Stimulated activated CD4-positive, alpha-beta T cell treated with anti-CD3 and anti-CD28 coated beads, Interleukin-12 subunit alpha, Interleukin-12 subunit beta, amount 100 ng/mL, for 4 hours (primary cell): ENCODE data around the gene COLEC11.
"Not testable (repeated sequence)": the region's sequence is repeated elsewhere in the genome, so short reads cannot be mapped to it uniquely, and the experiment has no call there.

Experiments used
- DNase-seq: peaks from one replicate; pipeline ENCODE4 v3.0.0-alpha.2; 2020

The COLEC11 gene

DNA sequence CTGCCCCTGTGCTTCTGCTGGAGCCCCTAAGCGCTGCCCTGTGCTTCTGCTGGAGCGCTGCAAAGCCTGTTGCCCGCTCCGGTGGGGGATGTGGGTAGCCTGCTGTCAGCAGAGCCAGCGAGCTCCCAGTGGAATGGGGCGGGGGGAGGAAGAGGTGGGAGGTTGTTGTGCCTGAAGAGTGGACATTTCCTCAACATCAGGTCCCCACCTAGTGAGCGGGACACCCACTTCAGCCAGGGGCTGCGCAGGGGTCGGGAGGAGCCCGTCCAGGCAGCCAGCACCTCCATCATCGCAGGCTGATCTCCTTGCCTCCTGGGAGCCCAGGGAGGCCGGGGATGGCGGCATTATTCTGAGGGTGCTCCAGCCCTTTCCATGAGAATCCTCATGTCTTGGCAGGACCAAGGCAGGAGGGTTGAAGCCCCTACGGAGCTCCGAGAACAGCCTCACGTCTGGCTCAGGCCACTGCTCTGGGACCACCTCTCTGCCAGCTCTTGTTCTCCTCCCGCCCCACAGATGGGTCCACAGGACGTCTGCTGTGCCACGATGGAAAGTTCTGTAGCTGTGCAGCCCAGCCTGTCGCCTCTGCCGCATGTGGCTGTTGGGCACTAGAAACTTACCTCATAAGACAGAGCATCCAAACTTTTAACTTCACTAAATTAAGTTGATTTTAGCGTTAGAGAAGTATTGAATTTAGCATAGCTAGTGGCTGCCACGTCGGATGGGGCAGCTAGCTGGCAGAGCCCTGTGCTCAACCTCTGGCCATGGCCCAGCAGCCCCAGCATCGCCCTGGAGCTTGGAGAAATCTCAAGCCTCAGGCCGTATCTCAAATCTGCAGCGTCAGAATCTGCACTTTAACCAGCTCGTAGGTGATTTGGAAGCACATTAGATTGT is 61.2 kb downstream of the COLEC11 start:
- DNase-seq: no peak

DNA sequence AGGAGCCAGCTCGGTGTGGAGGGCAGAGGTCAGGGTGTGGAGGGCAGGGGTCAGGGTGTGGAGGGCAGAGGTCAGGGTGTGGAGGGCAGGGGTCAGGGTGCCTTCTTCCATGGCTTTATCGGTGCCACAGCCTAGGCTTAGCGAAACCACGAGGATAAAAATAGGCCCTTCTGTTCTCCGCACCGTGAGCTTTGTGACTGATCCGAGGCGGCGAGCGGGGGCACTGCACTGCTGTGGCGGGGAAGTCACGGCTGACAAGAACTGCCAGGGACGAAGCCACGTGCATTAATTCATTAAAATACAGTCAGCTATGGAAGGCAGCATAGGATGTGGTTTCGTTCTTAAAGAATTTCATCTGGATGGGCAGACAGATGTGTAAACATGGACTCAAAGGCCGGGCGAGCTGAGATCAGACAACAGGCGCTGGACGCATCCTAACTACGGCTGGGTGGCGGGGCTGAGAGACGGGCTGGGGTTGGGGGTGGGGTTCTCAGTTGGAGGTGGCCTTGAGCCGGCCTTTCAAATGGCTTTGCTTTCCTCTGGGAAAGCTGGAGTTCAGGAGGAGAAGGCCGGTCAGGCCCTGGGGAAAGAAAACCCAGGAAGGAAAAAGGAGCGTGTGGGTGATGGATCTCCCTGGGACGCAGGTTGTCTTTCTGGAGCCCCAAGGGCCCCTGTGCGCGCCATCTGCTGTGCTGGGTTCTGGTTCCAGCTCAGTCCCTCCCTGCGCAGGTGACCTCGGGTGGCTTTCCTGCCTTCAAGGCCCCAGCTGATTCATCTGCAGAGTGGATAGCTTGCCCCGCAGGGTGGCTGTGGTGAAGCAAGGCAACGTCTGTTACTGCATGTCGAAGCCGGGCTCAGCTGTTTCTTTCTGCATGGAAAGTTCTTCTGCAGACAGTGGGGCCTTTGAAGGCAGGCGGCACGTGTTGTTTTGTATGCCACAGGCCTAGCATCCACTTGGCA is 62.1 kb downstream of the COLEC11 start:
- DNase-seq: no peak

DNA sequence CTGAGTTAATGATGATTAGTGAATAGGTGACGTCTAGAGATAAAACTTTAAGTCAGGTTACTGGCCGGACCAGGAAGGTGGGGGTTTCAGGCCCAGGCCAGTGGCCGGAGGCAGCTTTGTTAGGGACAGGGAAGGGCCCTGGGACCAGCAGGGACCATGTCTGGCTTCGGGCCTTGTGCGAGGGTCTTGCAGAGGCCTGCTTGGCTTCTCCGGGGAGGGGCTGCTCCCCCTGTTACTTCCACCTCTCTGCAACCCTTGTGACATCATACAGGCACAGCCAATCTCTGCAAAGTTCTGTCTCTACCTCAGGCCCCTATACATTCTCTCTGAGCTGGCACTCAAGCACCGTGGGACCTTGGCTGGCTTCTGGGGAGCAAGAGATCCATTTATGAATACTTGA is 63.0 kb downstream of the COLEC11 start, which contains the start of gene ALLC:
TSS of gene ALLC (plus strand) at position 320 of the 400 bp plus-strand sequence. CDS start 12,958 bp downstream, outside the sequence.
- DNase-seq: no peak

DNA sequence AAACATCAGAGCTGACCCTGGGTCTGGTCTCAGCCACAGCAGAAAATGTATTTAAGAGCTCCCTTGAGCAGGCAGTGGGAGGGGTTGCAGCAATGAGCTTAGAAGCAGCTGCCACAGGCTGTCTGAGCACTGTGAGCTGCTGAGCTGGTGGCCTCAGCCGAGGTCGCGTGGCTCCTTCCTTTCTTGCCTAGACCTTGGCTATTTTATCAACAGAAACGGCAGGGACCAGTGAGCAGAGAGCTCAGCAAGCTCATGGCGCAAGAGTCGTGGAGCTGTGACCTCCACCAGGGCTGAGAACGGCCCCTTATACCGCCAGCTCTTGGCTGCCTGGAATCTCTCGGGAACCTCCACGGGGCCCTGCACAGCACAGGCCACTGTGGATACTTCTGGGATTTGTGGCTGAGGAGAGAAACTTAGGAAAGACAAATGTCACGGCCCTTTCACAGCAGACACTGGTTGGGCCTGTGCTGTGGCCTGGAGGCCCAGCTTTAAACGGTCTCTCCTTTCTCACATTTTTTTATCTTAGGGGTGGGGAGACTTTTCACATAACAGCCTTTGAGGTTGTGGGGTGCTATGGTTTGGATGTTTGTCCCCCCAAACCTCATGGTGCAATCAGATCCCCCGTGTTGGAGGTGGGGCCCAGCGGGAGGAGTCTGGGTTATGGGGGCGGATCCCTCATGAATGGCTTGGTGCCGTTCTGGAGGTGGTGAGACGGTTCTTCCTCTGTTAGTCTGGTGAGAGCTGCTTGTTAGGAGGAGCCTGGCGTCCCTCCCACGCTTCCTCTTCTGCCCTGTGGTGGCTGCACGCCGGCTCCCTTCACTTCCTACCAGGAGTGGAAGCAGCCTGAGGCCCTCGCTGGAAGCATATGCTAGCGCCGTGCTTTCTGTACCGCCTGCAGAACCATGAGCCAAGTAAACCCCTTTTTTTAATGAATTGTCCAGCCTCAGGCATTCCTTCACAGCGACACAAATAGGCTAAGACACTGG is 64.8 kb downstream of the COLEC11 start:
- DNase-seq: no peak

DNA sequence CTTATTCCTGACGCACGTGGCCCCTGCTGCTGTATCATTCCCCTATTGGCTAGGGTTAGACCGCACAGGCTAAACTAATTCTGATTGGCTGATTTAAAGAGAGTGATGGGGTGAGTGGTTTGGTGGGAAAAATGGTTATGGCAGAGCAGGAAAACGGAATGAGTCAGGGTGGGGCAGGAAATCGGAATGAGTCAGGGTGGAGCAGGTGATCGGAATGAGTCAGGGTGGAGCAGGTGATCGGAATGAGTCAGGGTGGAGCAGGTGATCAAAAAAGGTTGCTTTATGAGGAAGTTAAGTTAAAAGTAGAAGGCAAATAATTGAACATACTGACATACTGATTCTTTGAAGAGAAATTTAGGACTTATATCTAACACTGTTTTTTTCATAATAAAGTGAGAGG is 65.7 kb downstream of the COLEC11 start:
- DNase-seq: not testable (repeated sequence)

DNA sequence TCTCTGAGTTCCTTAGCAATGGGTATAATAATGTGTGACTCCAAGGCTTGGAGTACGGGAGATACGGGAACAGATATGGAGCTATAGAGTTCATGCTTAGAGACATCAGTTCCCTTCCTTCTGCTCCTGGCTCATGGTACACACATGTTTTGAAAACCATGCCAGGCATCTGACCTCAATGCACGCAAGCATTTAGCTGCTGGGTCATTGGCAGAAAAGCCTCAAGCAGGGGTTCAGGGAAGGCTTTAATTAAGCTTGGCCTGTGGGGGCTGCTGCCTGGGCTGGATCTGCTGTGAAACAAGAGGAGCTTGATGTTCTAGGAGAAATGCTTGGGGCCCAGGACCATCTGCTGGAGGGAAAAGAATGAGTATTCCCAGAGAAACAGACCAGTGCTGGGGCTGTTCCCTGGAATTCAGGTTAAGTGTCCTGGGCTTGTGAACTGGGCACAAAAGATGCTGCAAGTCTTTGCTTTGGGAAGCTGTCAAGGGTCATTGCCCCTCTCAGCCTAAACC is 66.3 kb downstream of the COLEC11 start:
- DNase-seq: no peak

DNA sequence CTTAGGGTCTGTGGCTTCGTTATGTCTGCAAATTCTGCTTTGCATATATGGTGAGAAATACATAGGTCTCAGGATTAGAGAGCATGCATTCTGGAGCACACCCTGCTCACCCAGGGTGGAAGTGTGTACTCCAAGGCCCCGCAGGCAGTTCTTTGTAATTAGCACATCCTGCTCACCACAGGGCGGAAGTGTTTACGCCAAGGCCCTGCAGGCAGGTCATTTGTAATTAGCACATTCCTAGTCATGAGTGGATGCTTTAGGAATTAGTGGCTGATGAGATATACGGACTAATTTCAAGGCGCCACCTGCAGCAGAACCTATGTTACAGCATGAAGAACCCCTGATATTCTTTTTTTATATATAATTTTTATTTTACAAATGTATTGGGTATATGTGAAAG is 67.3 kb downstream of the COLEC11 start:
- no peak for DNase-seq

DNA sequence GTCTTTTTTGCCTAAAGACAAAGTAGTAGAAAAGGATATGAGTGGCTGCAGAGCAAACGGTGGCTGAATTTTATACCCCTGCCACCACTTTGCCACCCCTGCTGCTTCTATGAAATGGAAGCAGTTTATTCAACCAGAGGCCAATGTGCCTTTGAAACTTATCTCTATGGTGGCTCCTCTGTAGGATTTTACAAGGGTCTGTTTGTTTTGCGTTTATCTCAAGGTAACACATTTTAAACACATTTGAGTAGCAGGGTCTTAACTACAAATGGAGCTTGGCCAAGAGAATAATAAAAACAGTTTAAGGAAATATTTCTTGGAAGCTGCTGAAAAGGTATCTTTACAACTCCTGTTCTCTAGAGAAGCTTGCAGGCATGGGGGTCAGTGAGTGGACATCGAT is 69.2 kb downstream of the COLEC11 start:
- no peak for DNase-seq

DNA sequence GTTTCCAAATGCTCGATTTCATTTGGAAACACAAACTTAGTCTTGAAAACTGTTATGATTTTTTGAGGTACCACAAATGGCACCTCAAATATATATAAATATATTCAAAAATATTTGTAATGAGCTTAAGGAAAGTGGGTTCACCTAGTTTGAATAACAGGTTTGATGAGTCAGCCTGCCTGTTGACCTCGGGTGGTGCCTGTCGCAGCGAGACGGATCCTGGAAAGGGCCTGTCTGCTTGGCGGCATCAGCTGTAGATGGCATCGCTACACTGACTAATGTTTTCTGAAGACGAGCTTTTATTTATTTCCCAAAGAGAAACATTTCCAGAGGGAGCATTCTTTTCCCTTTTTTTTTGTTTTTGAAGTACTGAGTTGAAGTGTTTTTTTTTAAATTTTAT is 70.0 kb downstream of the COLEC11 start:
- no peak for DNase-seq

DNA sequence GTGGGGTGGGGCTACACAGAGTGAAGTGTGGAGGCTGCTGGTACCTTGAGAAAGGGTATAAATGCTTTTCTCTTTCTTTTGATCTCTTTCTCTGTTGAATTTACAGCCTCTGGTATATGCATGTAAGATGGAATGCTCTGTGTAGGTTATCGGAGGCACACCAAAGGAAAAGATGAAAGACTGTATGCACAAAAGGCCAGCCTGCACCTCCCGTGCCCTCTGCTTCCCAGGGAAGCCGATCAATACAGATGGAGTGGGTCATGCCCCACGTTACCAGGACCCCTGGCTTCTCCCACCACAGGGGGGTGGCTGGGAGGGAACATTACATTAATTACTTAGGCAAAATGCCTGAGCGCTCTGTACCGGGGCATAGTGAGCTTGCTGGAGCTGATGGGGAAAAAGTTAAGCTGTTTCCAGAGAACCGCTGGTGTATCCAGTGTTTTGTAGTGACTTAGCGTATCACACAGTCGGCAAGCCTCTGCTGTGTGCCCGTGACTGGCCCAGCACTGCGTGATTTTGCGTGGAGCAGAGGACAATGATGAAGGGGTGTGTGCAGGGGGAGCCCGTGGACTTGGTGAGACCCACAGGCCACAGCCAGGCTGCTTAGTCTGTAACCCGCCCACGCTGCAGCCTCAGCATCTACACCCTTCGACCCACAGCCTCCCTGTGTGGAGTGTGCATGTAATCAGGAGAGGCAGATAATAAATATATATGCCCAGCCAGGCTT is 71.1 kb downstream of the COLEC11 start:
- DNase-seq: no peak

DNA sequence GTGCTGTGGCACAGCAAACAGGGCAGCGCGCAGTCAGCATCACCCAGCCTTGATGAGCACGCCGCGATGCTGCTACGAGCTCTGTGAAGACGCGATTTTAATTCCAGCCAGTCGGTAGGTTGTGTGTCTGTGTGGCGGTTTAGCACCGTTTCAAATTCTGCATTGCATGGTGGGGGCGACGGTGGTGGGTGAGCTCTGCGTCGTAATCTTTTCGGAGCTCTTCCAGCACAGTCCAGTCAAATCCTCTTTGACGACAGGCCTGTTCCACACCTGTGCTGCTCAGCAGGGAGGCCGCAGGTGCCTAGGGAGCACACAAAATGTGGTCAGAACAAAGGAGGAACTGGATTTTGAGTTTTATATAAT is 71.7 kb downstream of the COLEC11 start:
- no peak for DNase-seq

DNA sequence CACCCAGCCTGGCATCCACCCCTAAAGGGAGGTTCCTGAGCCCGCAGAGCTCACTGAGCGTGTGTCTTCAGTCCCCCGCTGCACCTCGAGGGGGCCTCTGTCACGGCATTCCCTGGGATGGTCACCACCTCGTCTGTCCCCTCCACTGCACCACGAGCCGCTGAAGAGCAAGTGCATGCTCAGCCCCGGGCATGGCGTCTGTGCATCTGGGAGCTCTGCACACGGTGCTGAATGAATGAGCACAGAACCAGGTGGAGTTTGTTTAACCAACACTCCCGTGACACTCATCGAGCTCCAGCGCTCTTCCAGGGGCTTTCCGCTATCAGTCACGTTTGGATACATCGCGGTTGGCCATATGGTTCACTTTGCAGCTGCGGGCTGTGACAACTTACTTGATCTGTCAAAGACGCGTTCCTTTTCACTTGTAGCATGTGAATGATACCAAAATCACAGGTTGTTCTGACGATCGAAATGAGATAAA is 72.3 kb downstream of the COLEC11 start:
- no peak for DNase-seq

DNA sequence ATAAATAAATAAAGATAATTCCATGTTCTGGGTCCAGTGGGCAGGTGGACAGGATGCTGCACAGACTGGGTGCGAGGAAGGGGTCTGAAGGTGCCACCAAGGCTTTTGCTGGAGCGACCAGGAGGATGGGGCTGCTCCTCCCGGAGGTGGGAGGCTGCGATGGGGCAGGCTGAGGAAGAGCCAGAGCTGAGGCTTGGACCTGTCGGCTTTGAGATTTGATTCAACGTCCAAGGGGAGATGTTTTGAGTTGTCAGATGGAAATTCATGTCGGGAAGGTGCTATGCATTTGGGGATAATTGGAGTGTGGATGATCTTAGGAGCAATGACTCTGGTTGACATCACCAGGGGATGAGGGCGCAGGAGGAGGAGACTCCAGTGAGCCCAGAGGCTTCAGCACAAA is 74.7 kb downstream of the COLEC11 start:
- no peak for DNase-seq

DNA sequence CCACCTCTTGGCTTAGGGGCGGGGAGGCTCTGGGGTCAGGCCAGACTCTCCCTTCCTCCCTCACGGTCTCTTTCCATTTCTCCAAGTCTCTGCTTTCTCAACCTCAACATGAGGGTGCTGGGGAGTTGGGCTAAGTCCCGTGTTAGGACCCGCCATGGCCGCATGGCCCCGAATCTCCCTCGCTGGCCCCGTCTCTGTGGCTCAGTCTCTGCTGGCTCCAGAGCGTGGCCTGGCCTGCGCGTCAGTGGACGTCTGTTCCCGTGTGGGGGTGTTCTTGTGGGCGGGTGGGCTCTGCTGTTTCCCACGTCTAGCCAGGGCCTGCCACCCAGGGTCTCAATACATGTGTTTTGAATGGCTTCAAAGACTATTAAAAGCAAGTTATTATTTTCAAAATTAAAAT is 75.5 kb downstream of the COLEC11 start:
- no peak for DNase-seq

DNA sequence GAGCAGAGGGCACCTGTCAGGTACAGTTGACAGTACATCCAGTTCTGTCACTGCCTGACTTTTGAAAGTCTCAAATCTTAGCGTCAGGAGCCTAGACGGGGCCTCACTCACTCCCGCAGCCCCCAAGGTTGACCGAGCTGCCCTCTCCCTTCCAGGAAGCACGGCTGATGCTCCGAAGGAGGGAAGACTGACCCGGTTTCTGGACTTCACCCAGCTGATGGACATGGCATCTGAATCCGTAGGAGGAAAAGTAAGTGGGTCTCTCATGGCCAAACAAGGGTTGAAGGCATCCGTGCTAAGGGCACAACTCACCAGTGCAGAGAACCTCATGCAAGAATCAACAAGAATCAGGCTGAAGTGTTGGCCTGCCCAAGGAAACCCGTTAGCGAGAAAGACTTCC is 76.0 kb downstream of the COLEC11 start:
- no peak for DNase-seq

DNA sequence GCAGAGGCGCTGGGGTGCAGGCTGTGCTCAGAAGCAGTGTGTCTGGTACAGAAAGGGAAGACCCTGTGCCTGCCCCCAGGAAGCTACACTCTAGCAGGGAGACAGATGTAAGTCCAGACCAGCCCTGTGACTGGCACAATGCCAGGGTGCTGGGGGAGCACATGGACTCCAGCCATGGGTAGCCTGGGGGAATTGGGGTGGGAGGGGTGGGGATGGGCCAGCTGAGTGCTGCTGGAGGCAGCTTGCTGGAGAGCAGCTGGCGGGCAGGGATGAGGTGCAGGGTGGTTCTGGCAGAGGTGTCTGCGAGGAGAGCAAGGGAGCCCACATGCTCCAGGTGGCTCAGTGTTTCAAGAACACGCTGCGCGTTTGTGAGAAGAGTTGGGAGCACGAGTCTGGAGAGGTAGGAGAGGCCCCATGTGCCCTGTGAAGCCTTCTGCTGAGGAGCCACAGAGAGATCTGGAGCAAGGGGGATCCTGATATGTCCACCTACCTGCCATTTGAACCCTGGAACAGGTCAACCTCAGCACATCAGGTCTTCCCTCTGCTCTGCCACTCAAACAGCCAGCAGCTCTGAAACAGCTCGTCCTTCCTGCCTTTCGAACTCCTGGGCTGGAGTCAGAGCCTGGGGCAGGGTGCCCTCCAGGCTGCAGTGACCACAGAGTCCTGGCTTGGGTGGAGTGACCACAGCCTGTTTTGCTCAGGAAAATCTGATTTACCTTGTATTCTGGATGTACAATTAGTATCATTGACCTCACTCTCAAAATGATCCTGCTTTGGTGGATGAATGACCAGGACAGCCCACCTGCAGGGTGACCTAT is 78.2 kb downstream of the COLEC11 start:
- DNase-seq: no peak

DNA sequence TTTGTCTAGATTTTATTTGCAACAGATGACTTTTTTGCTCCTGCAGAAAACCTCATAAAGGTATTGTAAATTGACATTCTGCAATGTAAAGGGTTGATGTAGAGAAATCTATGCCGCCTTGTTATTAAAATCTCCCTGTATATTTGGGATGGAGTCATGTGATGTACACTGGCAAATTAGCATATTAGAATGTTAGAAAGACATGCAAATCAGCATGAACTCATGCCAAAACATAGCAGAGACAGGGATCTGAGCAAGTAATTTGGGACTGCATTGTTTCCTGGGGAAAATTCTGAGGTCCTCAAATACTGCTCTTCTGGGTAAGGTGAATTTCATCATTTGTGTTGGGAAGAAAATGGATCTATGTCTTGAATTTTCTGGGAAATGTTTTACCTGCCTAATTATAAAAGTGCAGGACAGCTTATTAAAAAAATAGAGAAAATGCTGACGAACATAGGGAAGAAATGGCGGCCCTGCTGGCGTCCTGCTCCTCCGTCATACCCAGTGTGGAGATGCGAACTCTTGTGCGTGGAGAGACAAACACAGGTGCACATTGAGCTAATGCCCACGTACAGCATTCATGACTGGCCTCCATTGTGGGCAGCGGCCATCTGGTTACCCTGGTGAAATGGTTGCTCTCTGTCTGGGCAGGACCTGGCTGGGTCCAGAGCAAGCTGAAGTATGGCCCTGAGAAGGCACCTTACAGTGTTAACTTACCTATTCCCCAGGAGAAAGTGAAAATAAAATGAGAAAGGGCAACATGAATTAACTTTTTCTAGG is 79.3 kb downstream of the COLEC11 start:
- no peak for DNase-seq

DNA sequence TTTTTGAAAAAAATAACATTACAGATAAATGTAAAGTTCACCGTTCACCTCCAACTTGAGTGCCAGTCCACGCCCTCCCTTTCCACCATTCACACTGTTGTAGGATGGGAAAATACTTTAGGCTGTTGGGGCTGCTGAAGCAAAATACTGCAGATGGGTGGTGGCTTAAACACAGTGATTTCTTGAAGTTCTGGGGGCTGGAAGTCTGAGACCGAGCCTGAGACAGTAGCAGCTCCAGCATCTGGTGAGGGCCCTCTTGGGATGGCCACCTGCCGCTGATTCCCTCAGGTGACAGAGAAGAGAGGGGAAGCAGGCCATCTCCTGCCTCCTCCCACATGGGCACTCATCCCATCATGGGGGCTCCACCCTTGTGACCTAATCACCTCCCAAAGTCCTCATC is 80.8 kb downstream of the COLEC11 start:
- no peak for DNase-seq

DNA sequence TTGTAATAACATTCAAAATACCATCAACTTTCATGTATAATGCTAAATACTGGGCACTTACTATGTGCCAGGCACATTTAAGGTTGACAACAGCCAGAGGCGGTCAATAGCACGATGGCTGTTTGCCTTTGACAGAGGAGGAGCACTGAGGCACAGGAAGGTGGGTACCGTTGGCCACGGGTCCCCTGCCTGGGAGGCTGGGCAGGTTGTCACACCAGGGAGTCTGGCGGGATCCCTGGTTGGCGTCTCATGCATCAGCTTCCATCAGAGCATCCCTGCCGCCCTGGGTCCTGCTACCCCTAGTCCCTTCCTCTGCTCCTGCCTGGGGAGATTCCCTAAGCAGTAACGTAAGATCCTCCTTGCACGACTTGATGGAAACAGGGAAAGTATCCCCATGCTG is 82.5 kb downstream of the COLEC11 start:
- DNase-seq: no peak

DNA sequence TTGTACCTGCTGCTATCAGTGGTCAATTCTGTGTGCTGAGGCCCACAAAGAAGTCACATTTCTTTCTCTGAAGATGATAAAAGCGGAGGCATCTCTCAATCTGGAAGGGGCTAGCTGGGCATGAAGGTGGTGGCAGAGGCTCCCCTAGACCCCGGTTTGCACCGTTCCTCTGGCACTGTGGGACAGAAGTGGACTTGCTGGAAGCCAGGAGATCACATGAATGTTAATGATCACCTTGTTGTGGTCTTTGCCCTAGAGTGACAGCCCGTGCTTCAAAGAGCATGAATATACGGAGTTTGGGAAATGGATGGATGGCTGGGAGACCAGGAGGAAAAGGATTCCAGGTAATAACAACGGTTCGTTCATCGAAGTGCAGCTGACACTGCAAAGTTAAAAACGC is 83.3 kb downstream of the COLEC11 start:
- DNase-seq: no peak
